ENCODE measurements around the gene MAGI3.
"Not testable (repeated sequence)": the region's sequence is repeated elsewhere in the genome, so short reads cannot be mapped to it uniquely, and the experiment has no call there.

MAGI3 gene

DNA sequence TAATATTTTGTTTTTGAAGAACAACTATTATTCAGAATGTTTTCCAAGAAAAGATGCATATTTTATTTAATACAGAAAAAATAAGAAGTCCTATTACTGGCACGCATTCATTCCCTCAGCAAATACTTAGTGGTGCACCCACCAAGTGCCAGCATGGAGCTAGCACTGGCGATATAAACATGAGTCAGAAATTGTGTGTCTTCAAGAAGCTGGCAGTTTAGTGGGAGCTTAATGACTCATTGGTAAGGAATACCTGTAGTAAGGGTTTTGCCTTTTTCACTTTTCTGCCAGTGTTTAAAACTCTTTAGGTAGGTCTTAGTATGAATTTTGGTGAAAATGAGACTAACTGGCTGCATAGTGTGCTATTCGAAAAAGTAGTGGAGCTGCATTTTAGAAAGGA is 6.3 kb downstream of the MAGI3 start:
- no peak for DNase-seq (ENCODE audit: low spot score)
- TF ChIP-seq, protein P1, sequence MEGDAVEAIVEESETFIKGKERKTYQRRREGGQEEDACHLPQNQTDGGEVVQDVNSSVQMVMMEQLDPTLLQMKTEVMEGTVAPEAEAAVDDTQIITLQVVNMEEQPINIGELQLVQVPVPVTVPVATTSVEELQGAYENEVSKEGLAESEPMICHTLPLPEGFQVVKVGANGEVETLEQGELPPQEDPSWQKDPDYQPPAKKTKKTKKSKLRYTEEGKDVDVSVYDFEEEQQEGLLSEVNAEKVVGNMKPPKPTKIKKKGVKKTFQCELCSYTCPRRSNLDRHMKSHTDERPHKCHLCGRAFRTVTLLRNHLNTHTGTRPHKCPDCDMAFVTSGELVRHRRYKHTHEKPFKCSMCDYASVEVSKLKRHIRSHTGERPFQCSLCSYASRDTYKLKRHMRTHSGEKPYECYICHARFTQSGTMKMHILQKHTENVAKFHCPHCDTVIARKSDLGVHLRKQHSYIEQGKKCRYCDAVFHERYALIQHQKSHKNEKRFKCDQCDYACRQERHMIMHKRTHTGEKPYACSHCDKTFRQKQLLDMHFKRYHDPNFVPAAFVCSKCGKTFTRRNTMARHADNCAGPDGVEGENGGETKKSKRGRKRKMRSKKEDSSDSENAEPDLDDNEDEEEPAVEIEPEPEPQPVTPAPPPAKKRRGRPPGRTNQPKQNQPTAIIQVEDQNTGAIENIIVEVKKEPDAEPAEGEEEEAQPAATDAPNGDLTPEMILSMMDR (IDR thresholded peaks at IDR 0.05): no peak
- Histone ChIP-seq H3K27ac (no peak overlapping the region), H3K4me3 (no peak overlapping the region)

- Histone ChIP-seq H3K27ac (no peak overlapping the region), H3K4me3 (no peak overlapping the region)
- no peak for DNase-seq (ENCODE audit: low spot score)
- TF ChIP-seq, protein P1 (IDR thresholded peaks at IDR 0.05): no peak
These were observed 8.8 kb downstream of the MAGI3 start for GRCh38 chr1:113399062-113399583.

DNA sequence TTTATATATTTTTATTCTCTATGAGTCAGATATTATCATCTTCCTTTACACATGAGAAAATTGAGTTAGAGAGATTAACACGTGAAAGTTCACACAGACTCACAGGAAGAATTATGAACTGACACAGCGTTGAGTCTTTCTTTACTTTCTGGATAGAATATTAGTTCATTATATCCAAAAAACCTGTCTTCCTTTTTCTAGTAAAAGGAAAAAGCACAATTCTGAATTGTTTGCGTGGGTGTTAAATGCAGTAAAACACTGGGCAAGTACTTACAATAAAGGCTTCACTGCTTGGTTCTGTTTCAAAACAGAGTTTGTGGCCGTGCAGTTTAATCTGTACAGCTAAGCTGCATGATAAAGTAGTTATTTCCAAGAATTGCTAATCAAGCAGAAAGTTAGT is 10.8 kb downstream of the MAGI3 start:
- TF ChIP-seq, protein P1 (IDR thresholded peaks at IDR 0.05): no peak
- no peak overlapping the region for H3K4me3 ChIP-seq
- no peak for DNase-seq (ENCODE audit: low spot score)
- no peak overlapping the region for H3K27ac ChIP-seq

- DNase-seq (ENCODE audit: low spot score): no peak
- TF ChIP-seq, protein P1 (IDR thresholded peaks at IDR 0.05): no peak
- Histone ChIP-seq H3K4me3 (no peak overlapping the region), H3K27ac (no peak overlapping the region)
These were observed 11.4 kb downstream of the MAGI3 start for GRCh38 chr1:113401728-113402127.

- TF ChIP-seq, protein P1 (IDR thresholded peaks at IDR 0.05): no peak
- Histone ChIP-seq H3K27ac (no peak overlapping the region), H3K4me3 (no peak overlapping the region)
These were observed 12.8 kb downstream of the MAGI3 start for GRCh38 chr1:113403065-113403464.

DNA sequence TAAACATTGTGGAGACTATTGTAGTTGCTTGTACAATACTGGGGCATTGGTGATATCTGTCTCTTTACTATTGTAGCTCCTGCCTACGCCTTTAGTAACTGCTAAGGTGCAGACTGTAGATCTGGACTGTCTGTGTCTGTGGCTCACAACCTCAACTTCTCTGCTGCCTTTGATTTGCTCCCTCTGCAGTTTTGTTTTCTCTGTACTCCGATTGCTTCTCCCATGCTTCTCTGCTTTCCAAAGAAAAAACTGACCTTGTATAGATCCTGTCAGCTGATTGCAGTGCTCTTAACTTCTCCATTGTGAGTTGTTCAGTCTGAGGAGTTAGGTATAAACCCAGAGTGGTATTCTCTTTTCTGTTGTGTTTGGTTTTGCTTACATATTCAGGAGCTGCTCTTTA is 15.3 kb downstream of the MAGI3 start:
- TF ChIP-seq, protein P1 (IDR thresholded peaks at IDR 0.05): no peak
- no peak for DNase-seq (ENCODE audit: low spot score)
- Histone ChIP-seq H3K4me3 (no peak overlapping the region), H3K27ac (no peak overlapping the region)

More at GRCh38 chr1:113403065-113403464, 12.8 kb downstream of the MAGI3 start:
- no peak for DNase-seq (ENCODE audit: low spot score)

DNA sequence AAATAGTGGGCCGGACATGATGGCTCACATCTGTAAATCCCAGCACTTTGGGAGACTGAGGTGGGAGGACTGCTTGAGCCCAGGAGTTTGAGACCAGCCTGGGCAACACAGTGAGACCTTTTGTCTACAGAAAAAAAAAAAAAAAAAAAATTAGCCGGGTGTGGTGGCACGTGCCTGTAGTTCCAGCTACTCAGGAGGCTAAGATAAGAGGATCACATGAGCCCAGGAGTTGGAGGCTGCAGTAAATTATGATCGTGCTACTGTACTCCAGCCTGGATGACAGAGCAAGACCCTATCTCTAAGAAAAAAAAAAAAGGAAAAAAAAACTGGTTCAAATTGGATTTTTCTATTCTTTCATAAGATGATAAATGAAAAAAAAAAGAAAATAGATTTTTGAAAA is 15.8 kb downstream of the MAGI3 start:
- not testable (repeated sequence) for DNase-seq (ENCODE audit: low spot score); H3K27ac ChIP-seq

GRCh38 chr1:113409363-113409762 is 19.0 kb downstream of the MAGI3 start:
- DNase-seq (ENCODE audit: low spot score): no peak
- Histone ChIP-seq H3K4me3 (no peak overlapping the region), H3K27ac (no peak overlapping the region)
- TF ChIP-seq, protein P1 (IDR thresholded peaks at IDR 0.05): no peak

More for the DNA sequence above, 15.8 kb downstream of the MAGI3 start:
- H3K4me3 ChIP-seq: not testable (repeated sequence)

DNA sequence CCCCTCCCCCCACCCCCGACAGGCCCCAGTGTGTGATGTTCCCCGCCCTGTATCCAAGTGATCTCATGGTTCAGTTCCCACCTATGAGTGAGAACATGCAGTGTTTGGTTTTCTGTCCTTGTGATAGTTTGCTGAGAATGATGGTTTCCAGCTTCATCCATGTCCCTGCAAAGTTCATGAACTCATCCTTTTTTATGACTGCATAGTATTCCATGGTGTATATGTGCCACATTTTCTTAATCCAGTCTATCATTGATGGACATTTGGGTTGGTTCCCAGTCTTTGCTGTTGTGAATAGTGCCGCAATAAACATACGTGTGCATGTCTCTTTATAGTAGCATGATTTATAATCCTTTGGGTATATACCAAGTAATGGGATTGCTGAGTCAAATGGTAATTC is 21.7 kb downstream of the MAGI3 start:
- H3K27ac ChIP-seq; H3K4me3 ChIP-seq; DNase-seq (ENCODE audit: low spot score): not testable (repeated sequence)

All from coronary artery (tissue), 2 donors.